IPS DF 4.7 (cell line): ENCODE measurements around the gene ACSF2.

ENCODE experiments used
- DNase-seq: peaks from one replicate; pipeline ENCODE4 v3.0.0-alpha.2; 2013; ENCODE audit warnings: low spot score; ENCODE audit errors: extremely low read depth

Gene ACSF2

DNA sequence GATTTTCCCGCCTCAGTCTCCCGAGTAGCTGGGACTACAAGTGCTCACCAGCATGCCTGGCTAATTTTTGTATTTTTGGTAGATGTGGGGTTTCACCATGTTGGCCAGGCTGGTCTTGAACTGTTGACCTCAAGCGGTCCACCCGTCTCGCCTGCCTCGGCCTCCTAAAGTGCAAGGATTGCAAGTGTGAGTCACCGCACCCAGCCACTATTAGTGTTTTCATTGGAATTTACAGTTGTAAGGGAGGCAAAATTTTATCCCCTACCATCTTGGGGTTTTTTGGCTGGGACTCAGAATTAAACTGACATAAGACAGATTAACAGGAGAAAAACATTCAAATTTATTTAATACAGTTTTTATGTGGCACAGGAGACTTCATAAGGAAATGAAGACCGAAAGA, 69.9 kb downstream of the ACSF2 start:
- no peak for DNase-seq

DNA sequence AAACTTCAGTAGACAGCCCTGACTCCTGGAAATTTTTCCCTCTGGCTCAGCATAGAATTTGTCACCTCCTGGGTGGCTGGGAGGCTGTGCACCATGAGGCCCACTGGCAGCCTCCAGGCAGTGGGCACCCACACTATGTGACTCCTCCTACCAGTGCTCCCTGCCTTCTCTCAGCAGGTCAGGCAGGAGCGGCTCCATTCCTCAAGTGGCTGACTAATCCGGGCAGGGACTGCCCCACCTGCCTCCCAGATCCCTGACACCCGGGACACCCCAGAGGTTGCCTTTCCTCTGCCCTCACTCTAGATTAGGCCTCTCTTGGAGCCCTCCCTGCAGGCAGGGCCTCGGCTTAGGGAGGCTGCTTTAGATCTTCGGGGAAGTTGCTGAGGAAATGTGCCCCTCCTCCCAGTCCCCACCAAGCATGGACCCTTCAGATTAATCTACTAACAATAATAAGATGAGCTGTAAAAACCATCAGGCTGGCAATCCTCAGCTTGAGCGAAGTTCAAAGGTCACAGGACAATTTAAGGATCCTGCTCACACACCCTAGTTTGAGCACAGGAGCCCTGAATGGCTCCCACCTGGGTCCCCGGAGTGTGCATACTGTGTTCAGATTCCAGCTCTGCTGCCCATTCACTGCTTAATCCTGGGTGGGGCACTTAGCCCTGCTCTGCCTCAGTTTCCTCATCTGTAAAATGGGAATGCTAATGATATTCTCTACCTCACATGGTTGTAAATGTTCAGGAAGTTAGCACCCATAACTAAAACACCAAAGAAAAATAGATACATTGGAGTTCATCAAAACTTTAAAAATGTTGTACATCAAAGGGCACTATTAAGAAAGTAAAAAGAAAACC, 72.2 kb downstream of the ACSF2 start:
- no peak for DNase-seq

DNA sequence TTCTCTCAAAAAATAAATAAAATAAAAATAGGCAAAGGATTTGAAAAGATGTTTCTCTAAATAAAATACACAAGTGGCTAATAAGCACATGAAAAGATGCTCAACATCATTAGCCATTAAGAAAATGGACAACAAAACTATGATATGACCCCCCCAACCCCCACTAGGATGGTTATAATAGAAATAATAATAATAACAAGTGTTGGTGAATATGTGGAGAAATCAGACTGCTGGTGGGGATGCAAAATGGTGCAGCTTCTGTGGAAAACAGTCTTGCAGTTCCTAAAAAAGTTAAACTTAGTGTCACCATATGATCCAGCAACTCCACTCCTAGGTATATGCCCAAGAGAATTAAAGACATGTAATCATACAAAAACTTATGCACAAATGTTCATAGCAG, 73.3 kb downstream of the ACSF2 start:
- no peak for DNase-seq

DNA sequence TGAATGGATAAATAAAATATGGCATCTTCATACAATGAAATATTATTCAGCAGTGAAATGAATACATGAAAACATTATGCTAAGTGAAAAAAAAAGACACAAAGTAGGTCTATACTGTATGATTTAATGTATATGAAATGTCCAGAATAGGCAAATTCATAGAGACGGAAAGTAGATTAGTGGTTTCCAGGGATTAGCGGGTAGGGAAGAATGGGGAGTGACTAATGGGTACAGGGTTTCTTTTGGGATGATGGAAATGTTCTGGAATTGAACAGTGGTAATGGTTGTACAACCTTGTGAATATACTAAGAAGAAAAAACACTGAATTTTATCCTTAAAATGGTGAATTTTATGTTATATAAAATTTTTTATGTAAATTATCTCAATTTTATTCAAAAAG, 73.7 kb downstream of the ACSF2 start:
- no peak for DNase-seq

DNA sequence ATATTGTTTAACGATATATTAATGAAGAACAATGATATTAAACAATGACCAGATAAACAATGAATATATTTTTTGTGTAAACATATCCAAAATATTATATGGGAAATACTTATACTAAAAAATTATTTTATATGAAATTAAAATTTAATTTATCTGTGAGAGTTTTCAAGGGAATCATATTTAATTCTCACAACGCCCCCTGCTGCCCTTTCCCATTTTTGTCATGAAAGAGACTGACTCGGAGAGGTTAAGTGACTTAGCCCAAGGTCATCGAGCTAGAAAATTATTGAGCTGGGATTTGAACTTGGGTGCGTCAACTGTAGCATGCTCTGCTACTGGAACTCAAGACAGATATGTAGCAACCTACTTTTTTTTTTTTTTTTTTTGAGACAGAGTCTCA, 75.0 kb downstream of the ACSF2 start:
- no peak for DNase-seq

DNA sequence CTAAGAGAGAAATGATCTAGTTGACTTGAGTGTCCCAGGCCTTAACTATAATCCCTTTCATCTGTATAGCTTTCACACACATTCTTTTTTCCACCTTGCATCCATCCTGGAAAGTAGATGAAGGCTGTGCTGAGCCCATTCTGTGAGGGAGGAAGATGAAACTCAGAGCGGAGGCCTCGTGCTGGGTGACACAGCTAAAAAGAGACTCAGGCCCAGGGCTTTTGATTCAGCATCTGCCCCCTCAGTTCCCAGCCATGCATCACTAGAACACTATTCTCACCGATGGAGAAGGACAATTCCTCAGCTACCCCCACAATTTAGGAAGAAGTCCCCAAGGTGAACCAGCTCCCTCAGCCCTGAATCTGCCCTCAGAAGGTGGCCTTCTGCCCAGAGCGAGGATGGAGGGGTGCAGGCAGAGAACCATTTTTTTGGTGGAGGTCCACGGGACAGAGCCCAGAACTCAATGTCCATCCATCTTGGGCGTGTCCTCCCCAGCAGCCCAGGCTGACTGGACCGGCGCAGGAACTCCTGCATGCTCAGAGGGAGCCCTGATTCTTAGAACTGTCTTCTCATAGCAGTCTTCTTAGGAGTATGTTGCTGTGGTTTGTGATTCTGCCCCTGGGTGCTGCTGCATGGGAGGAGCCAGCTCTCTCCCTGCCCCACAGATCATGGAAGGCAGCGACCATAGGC, 76.4 kb downstream of the ACSF2 start:
- DNase-seq = no peak

DNA sequence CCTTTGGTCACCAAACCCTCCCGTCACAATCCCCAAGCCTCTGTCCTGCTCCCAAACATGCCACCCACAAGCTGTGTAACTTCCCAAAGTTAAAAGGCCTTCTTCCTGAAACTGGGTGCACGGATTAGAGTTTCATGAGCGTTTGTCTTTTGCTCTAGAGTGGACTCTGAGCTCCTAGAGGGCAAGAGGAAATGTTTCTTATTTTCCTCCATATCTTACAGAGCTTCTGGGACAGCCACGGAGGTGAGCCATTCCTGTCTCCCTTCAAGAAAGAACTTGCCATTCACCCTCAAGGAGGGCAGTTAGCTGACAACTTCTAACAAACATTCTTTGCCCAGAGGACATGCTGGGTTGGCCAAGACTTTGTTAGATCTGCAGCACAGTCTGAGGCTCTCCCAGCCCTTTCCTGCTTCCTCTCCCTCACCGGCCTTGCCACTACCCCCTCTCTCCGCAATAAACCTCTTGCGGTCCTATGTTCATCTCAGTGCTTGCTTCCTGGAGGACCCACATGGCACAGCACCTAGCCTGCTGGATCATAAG, 79.6 kb downstream of the ACSF2 start:
- DNase-seq = no peak

DNA sequence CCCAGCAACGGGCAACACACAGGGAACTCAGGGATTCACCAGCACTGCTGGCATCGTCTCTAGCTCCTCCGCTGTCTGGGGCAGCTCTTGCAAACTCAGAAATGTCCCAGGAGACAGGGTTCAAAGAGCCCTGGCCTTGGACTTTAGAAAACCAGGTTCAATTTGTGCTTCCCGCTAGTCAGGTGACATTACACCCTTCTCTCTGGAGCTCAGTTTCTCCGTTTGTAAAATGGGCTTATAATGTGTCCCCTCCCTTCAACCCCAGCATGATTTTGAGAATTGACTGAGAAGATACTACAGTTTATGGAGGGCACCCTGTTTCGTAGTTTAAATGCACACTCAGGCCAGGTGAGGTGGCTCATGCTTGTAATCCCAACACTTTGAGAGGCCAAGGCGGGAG, 80.3 kb downstream of the ACSF2 start:
- no peak for DNase-seq

DNA sequence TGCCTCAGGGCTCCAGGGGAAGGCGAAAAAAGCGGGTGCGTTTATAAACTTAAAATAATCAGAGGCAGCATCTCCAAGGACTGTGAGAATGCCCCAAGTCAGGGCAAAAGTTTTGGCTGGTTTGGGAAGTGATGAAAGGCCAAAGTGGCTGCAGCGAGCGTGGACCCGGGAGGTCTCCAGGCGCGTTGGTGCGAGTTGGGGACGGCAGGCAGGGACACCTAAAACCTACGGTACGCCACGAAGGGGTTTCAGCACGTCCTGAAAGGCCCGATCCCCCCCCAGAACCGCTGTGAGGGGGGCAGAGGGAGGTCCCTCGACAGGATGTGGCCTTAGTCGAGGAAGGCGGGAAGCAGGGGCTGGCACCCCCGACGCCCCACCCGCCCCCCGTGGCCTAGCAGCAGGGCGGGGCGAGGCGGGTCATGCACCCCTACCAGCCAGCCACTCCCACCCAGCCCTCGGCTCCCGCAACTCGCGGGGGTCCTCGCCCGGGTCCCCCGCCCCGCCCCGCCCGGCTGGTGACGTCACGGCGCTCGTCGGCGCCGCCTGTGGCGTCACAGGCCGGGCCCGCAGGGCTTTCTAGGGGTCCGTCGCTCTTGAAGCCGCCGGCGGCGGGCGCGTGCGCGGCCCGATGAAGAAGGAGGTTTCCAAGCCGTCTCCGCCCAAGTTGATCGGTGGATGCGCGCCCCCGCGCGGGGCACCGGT, 82.0 kb downstream of the ACSF2 start, which contains the start of gene MYCBPAP:
Gene MYCBPAP, plus strand, starts transcription at position 569 of the 702 bp plus-strand sequence. CDS start 236 bp downstream, outside the sequence.
- DNase-seq = no peak

DNA sequence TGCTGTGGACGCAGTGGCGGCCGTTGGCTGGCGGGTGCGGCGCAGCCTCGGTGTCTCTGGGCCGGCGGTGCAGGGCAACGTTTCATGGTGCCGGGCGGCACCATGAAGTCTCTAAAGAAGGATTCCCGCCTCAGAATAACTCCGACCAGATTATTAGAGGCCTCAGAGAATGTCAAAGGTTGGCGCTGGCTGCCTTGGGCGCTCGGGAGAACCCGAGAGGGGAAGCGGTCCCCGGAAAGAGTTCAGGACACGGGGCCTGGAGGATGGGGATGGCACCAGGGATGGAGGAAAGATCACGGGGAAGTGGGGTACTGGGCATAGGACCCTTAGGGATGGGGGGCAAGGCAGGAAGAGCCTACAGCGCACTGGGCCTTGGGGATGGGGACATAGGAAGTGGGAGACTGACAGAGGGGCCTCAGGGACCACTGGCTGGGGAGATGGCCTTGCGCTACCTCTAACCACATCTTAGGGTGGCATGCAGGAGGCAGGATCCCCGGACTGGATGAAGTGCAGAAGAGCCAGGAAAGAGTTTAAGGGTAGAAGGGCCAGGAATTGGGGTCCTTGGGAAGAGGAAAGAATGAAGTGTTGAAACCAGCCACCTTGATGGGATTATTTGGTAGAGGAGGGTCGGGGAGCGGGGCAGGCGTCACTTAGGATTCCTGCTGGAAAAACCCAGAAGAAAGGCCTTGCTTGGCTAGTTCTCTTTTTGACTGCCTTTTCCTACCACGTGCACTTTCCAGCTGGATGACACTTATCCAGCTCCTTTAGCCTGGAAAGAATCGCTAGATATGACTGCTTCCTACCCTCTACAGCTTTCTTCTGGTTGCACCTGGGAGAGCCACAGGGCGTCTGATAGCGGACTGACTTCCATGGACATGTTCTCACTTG, 82.8 kb downstream of the ACSF2 start:
- no peak for DNase-seq

DNA sequence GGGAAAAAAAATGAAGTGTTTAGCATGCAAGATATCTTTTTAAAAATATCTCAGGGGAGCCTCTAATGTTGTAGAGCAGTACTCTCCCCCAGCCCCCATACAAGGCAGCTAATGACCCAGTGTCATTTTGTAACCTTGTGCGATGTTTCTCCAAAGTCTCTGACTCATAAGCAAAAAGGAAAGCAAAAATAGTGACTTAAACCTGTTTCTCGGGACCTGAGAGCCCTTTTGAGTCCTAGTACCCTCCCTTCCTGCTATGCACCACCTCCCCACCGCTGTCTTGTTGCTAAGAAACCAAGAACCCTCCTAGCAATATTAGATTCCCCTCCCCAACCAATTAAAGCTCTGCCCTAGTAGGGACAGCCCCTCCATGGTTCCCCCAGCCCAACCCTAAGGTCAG, 85.0 kb downstream of the ACSF2 start:
- DNase-seq = no peak

DNA sequence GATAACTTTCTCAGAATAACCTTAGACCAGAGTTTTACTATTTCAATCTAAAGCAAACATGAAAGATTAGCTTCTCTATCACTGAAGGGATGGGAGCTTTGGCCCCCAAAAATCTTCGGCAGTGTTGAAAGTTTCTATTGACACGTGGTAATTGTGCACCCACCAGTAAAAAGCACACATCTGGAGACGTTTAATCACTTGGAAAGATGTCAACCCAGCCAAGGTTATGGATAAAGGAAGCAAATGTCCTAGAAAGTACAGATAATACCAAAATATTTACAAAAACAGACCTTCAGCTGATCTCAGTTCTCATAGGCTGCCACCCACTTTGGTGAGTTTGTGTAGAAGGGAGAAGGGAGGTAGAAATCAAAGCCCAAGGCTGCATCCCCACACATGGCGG, 87.5 kb downstream of the ACSF2 start:
- no peak for DNase-seq

DNA sequence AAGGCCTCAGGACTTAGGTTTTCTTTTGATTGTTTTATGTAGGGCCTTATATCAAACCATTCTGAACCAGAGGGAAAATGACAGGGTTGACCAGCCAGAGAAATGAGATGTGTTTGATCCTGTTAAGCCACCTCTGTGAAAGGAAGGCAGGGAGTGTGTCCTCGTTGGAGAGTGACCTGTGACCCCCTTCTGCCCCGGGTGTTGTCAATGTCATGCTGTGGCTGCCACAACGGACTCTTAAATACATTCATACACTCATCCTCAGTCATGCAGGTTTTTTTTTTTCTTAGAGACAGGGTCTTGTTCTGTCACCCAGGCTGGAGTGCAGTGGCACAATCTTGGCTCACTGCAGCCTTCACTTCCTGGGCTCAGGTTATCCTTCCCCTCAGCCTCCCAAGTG, 88.4 kb downstream of the ACSF2 start:
- no peak for DNase-seq

DNA sequence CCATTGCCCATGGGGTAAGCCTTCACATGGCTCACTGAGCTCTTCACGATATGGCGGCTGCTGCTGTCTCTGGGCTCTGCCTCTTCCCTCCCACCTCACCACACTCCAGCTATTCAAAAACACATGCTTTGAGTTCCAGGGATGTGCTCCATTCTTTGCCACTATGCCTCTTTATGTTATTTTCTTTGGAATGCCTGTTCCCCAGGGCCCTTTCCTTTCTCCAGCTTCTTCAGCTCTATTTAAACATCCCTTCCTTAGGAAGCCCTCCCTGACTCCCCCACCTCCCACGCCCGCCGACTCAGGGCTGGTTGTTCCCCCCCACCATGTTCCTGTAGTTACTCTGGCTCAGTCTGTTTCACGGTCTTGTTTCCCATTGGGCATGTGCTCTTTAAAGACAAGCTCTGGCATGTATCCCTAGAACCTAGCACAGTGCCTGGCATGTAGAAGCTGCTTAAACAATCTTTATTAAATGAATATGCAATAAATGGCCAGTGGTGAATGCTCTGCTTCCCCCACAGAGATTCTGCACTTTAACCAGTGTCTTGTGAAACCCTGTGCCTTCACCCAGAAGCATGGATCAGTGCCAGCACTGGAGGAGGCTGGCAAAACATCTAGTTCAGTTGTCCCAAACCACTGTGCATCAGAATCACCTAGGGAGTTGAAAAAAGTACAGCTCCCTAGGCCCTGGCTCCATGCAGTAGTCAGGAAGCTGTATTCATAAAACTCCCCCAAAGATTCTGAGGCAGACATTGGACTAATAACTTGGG, 89.1 kb downstream of the ACSF2 start:
- no peak for DNase-seq

DNA sequence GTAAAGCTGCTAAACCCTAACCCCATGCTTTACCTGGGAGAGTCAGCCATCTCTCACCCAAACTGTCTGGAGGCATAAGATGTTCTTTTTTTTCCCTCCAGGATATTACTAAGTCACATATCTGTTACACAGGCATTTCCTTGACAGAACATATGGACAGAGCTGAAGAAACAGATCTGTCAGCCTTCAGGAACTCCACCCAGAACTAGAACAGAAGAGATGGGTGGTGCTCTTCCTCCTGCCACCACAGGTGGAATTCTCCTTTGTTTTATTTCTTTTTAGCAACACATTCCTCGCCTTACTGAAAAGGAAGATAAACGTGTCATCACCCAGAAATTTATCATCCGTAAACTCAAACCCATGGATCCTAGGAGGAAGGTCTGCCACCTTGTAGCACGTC, 91.0 kb downstream of the ACSF2 start:
- no peak for DNase-seq

DNA sequence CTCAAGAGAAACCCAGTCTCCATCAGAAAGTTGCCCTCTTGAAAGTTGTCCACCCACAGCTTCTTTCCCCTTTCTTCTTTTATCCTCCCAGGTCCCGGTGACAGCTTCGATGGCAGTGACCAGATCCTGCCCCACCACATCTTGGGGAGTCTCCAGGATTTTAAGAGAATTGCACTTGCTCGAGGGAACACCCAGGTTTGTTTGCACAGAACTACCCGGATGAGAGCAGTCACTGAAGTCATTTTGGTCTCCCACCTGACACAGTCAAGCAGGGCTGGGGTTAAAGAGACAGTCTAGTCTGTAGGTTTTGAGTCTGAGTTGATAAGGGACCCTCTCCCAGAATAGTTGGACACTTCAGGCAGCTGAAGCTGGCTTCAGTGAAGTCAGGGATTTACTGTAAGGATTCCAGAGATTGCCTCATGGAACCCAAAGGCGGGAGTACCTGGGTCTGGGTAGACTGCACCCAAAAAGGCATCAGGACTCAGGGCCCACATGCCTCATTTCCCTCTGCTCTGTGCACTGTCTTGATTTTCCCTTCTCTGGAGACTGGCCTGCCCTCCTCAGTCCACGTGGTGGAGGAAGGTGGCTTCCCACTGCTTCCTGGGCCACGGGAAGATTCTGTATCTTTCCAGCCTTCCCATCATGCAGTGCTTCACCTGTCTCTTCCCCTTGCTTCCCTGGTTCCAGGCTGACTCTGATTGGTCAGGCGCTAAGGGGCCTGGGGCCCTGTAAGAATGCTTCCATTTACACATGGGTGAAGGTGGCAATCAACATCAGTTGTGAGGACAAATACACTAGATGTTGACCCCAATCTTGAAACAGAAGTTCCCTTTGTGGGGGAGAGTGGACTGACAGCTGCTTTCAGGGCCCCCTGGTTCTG, 91.7 kb downstream of the ACSF2 start:
- no peak for DNase-seq

DNA sequence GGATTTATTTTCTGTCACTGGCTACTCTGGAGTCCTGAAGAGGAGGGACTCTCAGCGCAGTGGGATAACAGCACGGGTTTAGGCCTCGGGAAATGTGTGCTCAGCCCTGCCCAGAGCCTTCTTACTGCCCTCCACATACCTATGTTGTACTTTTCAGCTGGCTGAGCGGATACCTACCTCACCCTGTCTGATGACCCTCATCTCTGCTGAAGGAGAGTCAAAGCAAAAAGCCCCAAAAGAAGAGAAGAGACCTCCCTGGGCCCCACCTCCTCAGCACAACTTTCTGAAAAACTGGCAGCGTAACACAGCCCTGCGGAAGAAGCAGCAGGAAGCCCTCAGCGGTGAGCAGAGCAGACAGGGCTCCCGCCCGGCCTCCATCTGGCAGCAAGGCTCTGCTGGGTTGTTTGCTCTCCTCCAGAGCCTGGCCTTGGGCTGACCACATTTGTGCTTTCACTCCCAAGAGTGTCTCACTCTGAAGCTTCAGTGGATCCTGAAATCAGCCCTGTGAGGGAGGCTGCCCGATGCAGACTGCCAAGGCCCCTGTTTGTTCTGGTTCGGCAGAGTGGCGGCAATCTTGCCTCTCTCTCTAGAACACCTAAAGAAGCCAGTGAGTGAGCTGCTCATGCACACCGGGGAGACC, 92.5 kb downstream of the ACSF2 start:
- no peak for DNase-seq

DNA sequence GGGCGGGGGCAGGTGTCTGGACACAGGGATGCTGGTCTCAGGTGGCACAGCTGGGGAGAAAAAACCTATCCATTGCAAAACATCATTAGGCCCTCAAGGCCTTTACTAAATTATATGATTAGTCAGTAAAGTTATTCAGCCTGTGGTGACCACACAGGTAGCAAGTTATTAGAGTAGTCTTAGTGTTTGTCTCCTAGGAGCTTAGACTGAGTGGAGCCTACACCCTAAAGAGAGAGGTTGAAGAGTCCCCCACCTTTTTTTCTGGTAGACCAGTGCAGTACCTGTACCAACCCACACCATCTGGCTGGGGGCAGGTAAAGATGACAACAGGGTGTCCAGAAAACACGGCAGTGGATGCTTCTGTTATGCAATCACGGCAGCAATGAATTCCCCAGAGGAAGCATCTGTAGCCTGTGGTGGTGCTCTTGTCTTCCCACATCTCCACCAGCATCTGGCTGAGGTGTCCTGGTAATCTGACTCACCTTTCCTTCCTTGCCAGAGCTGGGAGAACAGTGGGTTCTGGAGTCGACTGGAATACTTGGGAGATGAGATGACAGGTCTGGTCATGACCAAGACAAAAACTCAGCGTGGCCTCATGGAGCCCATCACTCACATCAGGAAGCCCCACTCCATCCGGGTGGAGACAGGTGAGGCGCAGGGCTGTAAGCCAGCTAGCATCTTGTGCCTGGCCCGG, 93.3 kb downstream of the ACSF2 start:
- DNase-seq = no peak
